ENCODE results near the gene PLCB4.

Gene PLCB4

GRCh38 chr20:9398882-9399281 lies 330.0 kb downstream of the PLCB4 start:
- Histone ChIP-seq H3K27me3 (ENCODE audit: insufficient read depth, low read length, poor library complexity, severe bottlenecking) (no peaks in the 10 kb centered on the region), H3K4me3 (ENCODE audit: low read length, poor library complexity, severe bottlenecking) (no peak overlapping the region), H3F3A (ENCODE audit: low read depth) (no peaks in the 10 kb centered on the region), H3K4me2 (ENCODE audit: low read depth, low read length, poor library complexity, severe bottlenecking) (no peak overlapping the region), H3K79me2 (ENCODE audit: insufficient read depth, low read length) (no peaks in the 10 kb centered on the region), H4K20me1 (ENCODE audit: insufficient read depth, low read length, poor library complexity, severe bottlenecking) (no peaks in the 10 kb centered on the region), H3K4me1 (ENCODE audit: insufficient read depth, low read length, poor library complexity, severe bottlenecking) (peaks cover 4% of the 10 kb centered on the region), H2AFZ (ENCODE audit: low read length) (no peak overlapping the region), H3K9me3 (ENCODE audit: insufficient read depth, low read depth, low read length) (no peaks in the 10 kb centered on the region), H3K36me3 (ENCODE audit: insufficient read depth, low read length) (peaks cover 24% of the 10 kb centered on the region; the same call in 1 of the 2 replicates), H3K9ac (ENCODE audit: low read depth, low read length, poor library complexity, severe bottlenecking) (no peak overlapping the region), H3K9me2 (replicated peaks; ENCODE audit: low read depth, low read length) (no peaks in the 10 kb centered on the region)
- TF ChIP-seq EZH2phosphoT487 (IDR thresholded peaks at IDR 0.05; ENCODE audit: borderline replicate concordance), result no peak
- no peak for TF ChIP-seq CTCF (conservative IDR thresholded peaks at IDR 0.05; ENCODE audit: low read length)

- Histone ChIP-seq H3K79me2 (ENCODE audit: insufficient read depth, low read length) (no peaks in the 10 kb centered on the region), H3F3A (ENCODE audit: low read depth) (no peaks in the 10 kb centered on the region), H2AFZ (ENCODE audit: low read length) (no peak overlapping the region), H3K4me2 (ENCODE audit: low read depth, low read length, poor library complexity, severe bottlenecking) (no peak overlapping the region), H3K36me3 (ENCODE audit: insufficient read depth, low read length) (peaks cover 24% of the 10 kb centered on the region; the same call in 1 of the 2 replicates), H3K9me2 (replicated peaks; ENCODE audit: low read depth, low read length) (no peaks in the 10 kb centered on the region), H3K4me3 (ENCODE audit: low read length, poor library complexity, severe bottlenecking) (no peak overlapping the region), H3K27me3 (ENCODE audit: insufficient read depth, low read length, poor library complexity, severe bottlenecking) (no peaks in the 10 kb centered on the region), H3K9ac (ENCODE audit: low read depth, low read length, poor library complexity, severe bottlenecking) (no peak overlapping the region), H4K20me1 (ENCODE audit: insufficient read depth, low read length, poor library complexity, severe bottlenecking) (no peaks in the 10 kb centered on the region), H3K9me3 (ENCODE audit: insufficient read depth, low read depth, low read length) (no peaks in the 10 kb centered on the region), H3K4me1 (ENCODE audit: insufficient read depth, low read length, poor library complexity, severe bottlenecking) (peaks cover 4% of the 10 kb centered on the region)
- TF ChIP-seq CTCF (conservative IDR thresholded peaks at IDR 0.05; ENCODE audit: low read length), result no peak
- TF ChIP-seq EZH2phosphoT487 (IDR thresholded peaks at IDR 0.05; ENCODE audit: borderline replicate concordance), result no peak
Measured at GRCh38 chr20:9399322-9399721, 330.4 kb downstream of the PLCB4 start.

GRCh38 chr20:9400171-9401025 lies 331.5 kb downstream of the PLCB4 start:
- H3K36me3 ChIP-seq (ENCODE audit: insufficient read depth, low read length), result peaks cover 24% of the 10 kb centered on the region; the same call in 1 of the 2 replicates
- H3K4me3 ChIP-seq (ENCODE audit: low read length, poor library complexity, severe bottlenecking), result no peak overlapping the region
- H2AFZ ChIP-seq (ENCODE audit: low read length), result no peak overlapping the region
- H3K9me3 ChIP-seq (ENCODE audit: insufficient read depth, low read depth, low read length), result no peaks in the 10 kb centered on the region
- TF ChIP-seq CTCF (conservative IDR thresholded peaks at IDR 0.05; ENCODE audit: low read length), result no peak
- TF ChIP-seq EZH2phosphoT487 (IDR thresholded peaks at IDR 0.05; ENCODE audit: borderline replicate concordance), result no peak
- peaks cover 4% of the 10 kb centered on the region for H3K4me1 ChIP-seq (ENCODE audit: insufficient read depth, low read length, poor library complexity, severe bottlenecking)
- no peaks in the 10 kb centered on the region for H3F3A ChIP-seq (ENCODE audit: low read depth)
- no peak overlapping the region for H3K9ac ChIP-seq (ENCODE audit: low read depth, low read length, poor library complexity, severe bottlenecking)
- H3K79me2 ChIP-seq (ENCODE audit: insufficient read depth, low read length), result no peaks in the 10 kb centered on the region
- no peaks in the 10 kb centered on the region for H3K27me3 ChIP-seq (ENCODE audit: insufficient read depth, low read length, poor library complexity, severe bottlenecking)
- no peaks in the 10 kb centered on the region for H3K9me2 ChIP-seq (replicated peaks; ENCODE audit: low read depth, low read length)
- no peaks in the 10 kb centered on the region for H4K20me1 ChIP-seq (ENCODE audit: insufficient read depth, low read length, poor library complexity, severe bottlenecking)
- no peak overlapping the region for H3K4me2 ChIP-seq (ENCODE audit: low read depth, low read length, poor library complexity, severe bottlenecking)
